GM18505 (cell line): ENCODE results near the gene ST8SIA4.
"Not testable (repeated sequence)": the region's sequence is repeated elsewhere in the genome, so short reads cannot be mapped to it uniquely, and the experiment has no call there.

Experiments used
- ATAC-seq: cut with Tn5 transposase; IDR thresholded peaks from one replicate; pipeline ENCODE4 v1.9.1; 2021; ENCODE audit not compliant: unreplicated experiment
- POLR2A ChIP-seq: IDR thresholded peaks from 4 replicates; pipeline ENCODE4 v1.6.1; 2011; ENCODE audit warnings: borderline replicate concordance; ENCODE audit not compliant: insufficient read depth, insufficient read length; ENCODE audit errors: extremely low read depth

The ST8SIA4 gene

DNA sequence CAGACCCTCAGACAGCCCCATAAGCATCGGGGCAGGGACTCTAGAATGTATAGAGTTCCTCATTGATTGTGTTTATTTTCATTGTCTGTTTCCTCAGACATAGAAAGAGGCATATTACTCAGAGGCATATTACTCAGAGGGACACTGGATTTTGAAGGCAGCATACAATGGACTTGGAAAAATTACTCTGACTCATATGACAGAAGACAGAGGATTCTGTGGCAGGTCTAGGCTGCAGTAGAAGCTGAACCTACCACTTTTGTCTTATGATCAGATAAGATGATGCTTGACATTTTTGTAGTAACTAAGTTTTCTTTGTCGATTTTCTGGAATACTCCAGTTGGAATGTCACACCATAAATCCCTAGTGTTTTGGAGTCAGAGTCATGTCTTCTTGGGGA, 105.2 kb downstream of the ST8SIA4 start:
- no peak for TF ChIP-seq POLR2A
- ATAC-seq, result no peak

DNA sequence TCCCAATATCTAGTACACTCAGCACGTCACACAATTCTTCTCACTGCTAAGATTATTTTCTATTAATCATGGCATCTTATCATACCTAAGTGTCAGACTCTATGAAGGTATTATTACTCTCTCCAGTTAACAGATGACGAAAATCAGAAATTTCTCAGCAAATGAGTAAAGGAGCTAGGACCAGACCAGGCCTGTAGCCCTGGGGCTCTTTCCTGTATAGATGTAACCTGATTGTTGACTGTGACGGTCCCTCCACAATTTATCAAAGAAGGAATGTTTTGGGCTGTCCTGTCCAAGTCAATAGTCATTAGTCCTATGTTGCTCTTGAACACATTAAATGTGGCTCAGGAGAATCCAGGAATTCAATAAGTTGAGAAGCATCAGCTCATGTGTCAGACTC, 106.2 kb downstream of the ST8SIA4 start:
- no peak for TF ChIP-seq POLR2A

GRCh38 chr5:100794844-100795243, 108.2 kb downstream of the ST8SIA4 start:
- ATAC-seq, result no peak
- no peak for TF ChIP-seq POLR2A

More for the DNA sequence above, 106.2 kb downstream of the ST8SIA4 start:
- no peak for ATAC-seq

DNA sequence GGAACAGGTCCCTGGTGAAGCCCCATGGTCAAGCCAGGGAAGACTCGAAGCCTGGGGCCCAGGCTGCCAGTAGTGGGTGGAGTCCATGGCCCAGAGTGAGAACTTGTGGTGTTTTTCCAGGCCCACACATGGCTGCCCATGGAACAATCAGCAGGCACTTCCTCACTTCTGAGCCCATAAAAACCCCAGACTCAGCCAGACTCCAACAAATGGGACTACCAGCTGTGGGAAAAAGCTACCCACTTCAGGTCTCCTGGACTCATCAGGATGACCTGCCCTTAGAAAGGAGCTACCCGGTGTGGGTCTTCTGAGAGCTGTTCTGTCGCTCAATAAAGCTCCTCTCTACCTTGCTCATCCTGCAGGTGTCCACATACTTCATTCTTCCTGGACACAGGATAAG, 108.9 kb downstream of the ST8SIA4 start:
- no peak for ATAC-seq
- TF ChIP-seq POLR2A, result no peak

DNA sequence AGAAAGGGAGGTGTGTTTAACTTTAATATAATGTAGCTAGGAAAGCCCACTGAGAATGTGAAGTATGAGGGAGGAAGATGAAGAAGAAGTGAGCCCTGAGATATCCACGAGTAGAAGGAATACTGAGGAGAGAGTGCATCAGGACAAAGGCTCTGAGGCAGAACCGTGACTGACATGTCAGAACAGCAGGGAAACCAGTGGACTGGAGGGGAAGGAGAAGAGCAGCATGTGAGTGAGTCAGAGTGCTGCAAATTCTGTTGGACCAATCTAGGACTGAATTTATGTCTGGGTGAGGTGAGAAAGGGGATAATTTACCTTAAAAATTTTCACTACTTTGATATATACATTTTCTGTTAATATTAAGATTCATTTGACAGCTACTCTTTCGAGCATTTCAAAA, 110.3 kb downstream of the ST8SIA4 start:
- TF ChIP-seq POLR2A, result no peak
- ATAC-seq, result no peak

- ATAC-seq, result no peak
- TF ChIP-seq POLR2A, result no peak
Observed at GRCh38 chr5:100791391-100791790, 111.7 kb downstream of the ST8SIA4 start.

DNA sequence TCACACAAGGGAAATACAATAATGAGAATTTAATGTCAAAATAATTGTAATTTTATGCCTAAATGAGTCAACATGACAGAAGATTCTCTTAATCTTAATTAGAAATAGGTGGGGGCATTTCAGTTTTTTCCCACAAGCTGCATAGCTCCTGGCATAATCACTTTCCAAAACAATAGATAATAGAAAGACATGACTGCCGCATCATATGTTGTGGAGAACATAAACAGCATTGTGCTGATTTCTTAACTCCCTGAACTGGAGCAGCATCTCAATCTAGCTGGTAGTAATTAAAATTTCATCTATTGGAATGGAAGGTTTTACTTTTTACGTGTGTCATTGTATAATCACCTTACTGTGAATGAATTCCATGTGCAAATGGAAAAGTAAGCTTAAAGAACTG, 112.1 kb downstream of the ST8SIA4 start:
- TF ChIP-seq POLR2A, result no peak
- no peak for ATAC-seq

GRCh38 chr5:100790170-100790665, 112.9 kb downstream of the ST8SIA4 start:
- no peak for TF ChIP-seq POLR2A
- peak; percentile 41 for ATAC-seq

GRCh38 chr5:100789694-100790093, 113.4 kb downstream of the ST8SIA4 start:
- no peak for ATAC-seq
- no peak for TF ChIP-seq POLR2A

GRCh38 chr5:100788417-100788816, 114.7 kb downstream of the ST8SIA4 start:
- ATAC-seq, result no peak
- TF ChIP-seq POLR2A, result no peak

DNA sequence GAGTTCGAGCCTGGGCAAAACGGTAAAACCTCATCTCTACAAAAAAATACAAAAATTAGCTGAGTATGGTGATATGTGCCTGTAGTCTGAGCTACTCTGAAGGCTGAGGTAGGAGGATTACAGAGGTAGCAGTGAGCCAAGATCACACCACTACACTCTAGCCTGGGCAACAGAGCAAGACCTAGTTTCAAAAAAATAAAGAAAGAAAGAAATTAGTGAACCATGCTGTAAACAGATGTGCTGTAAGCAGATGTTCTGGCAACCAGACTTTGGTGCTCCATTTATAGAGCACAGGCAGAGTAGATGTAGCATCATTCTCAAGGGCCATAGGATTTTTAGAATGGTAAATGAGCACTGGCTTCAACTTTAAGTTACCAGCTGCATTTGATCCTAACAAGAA, 115.4 kb downstream of the ST8SIA4 start:
- peak; percentile 87 for ATAC-seq
- TF ChIP-seq POLR2A, result no peak

DNA sequence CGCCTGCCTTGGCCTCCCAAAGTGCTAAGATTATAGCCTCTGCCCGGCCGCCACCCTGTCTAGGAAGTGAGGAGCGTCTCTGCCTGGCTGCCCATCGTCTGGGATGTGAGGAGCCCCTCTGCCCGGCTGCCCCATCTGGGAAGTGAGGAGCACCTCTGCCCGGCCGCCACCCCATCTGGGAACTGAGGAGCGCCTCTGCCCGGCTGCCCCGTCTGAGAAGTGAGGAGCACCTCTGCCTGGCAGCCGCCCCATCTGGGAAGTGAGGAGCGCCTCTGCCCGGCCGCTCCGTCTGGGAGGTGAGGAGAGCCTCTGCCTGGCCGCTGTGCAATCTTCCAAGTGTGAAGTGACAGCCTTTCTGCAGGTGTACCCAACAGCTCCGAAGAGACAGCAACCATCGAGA, 117.5 kb downstream of the ST8SIA4 start:
- not testable (repeated sequence) for ATAC-seq

DNA sequence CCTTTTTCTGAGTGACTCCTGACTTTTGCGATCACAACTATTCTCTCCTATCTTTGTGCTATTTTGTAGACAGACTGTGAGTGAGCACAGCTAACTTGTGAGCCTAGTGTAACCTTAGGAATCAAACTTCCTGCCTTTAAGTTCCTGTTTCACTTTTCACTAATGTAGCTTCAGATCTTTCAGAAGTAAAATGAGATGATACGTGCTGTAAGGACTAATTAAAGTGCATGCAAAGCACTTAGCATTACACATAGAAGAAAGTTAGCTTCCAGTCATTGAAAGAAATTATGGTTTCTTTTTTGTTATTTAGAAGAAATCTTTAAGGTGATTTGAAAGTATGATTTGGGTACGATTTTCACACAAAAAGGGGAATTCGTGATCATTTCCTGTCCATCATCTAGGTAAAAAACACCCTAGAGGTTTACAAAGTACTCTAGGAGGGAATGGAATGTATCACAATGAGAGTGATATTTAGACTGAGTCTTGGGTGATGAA, 122.7 kb downstream of the ST8SIA4 start:
- no peak for TF ChIP-seq POLR2A
- peak; percentile 69 for ATAC-seq

DNA sequence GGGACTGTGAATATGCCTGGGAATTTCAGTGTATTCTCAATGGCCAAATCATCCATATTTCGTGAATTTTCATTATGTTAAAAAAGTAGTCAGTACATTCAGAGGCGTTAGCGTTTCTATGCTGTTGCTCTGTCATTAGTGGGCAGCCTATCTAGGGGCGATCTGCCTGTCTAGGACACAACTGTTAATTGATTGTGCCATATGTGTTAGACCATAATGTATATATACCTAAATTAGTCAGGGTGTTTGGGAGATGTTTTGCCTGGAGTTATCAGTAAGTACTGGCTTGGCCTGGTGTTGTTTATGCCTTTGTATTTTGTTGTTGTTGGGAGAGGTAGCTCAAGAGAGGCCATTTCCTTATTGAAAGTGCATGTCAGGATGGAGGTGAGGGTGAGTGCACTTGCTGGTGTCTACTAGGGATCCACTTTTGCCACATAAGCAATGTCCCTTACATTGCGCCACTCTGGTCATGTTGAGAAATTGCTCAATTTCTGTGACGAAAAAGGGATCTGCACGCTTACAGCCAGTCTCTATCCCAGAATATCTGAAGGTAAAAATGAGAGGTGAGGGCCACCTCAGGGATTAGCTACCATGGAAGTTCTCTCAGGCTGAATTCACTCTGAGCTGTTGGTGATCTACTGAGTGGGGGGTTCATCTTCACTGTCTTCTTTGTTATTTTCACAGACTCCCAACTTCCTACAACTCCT, 123.3 kb downstream of the ST8SIA4 start:
- TF ChIP-seq POLR2A, result no peak
- ATAC-seq, result peak; percentile 27
